Measurements from ENCODE around the gene VPS26B.
"Not testable (repeated sequence)": the region's sequence is repeated elsewhere in the genome, so short reads cannot be mapped to it uniquely, and the experiment has no call there.

The VPS26B gene

DNA sequence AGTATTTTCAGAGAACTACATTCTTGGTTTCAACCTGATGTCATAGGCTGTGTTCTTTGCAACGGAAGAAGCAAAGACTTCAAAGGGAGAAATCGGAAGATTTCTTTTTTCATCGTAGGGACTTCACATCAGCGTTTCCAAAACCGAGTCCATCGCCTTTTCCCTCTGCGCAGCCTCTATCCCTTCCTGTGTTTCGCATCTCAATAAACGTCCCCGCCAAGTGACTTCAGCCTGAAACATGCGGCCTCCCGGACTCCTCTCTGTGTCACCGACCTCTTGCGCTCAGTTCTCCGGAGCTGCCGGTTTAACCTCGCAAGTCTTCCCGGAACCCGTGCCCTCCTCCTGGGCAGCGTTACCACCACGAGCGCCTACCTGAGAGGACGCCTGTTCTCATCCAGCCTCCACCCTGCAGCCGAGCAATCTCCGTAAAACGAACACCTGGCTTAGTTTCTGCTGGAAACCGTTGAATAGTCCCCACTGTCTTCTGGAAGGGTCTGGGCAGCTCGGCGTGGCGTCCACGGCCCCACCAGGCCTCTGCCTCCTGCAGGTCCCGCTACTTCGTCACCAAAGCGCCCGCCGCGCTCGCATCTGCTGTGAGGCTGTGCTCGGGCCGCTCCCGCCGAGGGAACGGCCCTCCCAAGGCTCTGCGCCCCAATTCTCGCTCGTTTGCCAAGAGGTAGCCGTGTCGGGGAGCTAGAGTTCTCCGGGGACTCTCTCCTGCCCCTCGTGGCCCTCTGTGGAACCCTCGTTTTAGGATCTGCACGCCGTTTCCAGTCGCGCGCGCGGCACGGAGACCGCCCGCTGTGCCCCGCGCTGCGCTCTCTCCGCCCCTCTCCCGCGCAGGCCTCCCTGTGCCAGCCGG is 51.3 kb downstream of the VPS26B start, which contains the start of gene GLB1L3:
Gene GLB1L3 (plus strand): TSS at position 846 of the 862 bp plus-strand sequence. CDS start 362 bp downstream, outside the sequence.
- H3K4me3 ChIP-seq (ENCODE audit: low read depth, low read length), result peak within 1 kb of the TSS; percentile 84
- no peaks in the 10 kb centered on the region for H3K36me3 ChIP-seq
- DNase-seq, result peak; percentile 83
- peak within 1 kb of the TSS; percentile 75 for H3K27ac ChIP-seq
- no peaks in the 10 kb centered on the region for H3K27me3 ChIP-seq (ENCODE audit: insufficient read depth, low read depth, severe bottlenecking)
- TF ChIP-seq, protein P1, sequence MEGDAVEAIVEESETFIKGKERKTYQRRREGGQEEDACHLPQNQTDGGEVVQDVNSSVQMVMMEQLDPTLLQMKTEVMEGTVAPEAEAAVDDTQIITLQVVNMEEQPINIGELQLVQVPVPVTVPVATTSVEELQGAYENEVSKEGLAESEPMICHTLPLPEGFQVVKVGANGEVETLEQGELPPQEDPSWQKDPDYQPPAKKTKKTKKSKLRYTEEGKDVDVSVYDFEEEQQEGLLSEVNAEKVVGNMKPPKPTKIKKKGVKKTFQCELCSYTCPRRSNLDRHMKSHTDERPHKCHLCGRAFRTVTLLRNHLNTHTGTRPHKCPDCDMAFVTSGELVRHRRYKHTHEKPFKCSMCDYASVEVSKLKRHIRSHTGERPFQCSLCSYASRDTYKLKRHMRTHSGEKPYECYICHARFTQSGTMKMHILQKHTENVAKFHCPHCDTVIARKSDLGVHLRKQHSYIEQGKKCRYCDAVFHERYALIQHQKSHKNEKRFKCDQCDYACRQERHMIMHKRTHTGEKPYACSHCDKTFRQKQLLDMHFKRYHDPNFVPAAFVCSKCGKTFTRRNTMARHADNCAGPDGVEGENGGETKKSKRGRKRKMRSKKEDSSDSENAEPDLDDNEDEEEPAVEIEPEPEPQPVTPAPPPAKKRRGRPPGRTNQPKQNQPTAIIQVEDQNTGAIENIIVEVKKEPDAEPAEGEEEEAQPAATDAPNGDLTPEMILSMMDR (IDR thresholded peaks at IDR 0.05; ENCODE audit: low read depth, low read length), result peak; percentile 71
- H3K9me3 ChIP-seq (ENCODE audit: severe bottlenecking), result peaks cover 4% of the 10 kb centered on the region

DNA sequence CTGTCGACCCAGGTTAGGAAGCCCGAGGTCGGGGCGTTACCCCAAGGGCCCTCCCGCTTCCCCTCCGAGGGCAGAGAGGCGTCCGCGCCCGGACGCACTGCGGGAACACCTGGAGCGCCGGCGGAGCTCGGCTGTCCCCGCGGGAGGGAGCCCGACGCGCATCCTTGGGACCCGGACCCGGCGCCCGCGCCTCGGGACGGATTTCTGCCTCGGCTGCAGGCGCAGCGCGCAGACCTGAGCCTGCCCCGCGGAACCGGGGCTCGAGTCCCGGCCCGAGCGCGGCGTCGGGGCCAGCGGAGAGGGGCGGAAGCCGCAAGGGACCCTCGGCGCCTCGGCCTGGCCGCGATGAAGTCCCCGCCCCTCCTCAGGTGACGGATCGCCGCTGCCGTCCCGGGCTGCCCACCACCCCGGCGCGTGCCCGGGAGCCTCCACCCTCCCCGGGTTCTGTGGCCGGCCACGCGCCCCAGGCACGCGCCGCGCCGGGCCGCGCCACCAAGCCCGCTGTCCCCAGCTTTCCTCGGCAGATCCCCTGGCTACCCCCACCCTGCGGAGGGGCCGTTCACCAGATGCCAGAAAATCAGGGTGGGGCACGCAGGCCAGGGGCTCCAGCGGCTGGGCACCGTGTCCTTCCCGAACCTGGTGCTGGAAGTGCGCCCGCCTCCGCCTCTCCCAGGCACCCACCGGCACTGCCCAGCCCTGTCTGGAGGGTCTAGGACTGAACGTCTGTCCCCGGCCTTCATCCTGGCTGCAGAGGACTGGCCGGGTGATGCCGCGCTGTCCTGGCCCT is 52.1 kb downstream of the VPS26B start:
- TF ChIP-seq, protein P1 (IDR thresholded peaks at IDR 0.05; ENCODE audit: low read depth, low read length), result no peak
- peak; percentile 45 for DNase-seq
- peak overlapping the region; percentile 84 for H3K4me3 ChIP-seq (ENCODE audit: low read depth, low read length)
- peak overlapping the region; percentile 75 for H3K27ac ChIP-seq
- no peaks in the 10 kb centered on the region for H3K36me3 ChIP-seq
- H3K9me3 ChIP-seq (ENCODE audit: severe bottlenecking), result peaks cover 4% of the 10 kb centered on the region
- no peaks in the 10 kb centered on the region for H3K27me3 ChIP-seq (ENCODE audit: insufficient read depth, low read depth, severe bottlenecking)

DNA sequence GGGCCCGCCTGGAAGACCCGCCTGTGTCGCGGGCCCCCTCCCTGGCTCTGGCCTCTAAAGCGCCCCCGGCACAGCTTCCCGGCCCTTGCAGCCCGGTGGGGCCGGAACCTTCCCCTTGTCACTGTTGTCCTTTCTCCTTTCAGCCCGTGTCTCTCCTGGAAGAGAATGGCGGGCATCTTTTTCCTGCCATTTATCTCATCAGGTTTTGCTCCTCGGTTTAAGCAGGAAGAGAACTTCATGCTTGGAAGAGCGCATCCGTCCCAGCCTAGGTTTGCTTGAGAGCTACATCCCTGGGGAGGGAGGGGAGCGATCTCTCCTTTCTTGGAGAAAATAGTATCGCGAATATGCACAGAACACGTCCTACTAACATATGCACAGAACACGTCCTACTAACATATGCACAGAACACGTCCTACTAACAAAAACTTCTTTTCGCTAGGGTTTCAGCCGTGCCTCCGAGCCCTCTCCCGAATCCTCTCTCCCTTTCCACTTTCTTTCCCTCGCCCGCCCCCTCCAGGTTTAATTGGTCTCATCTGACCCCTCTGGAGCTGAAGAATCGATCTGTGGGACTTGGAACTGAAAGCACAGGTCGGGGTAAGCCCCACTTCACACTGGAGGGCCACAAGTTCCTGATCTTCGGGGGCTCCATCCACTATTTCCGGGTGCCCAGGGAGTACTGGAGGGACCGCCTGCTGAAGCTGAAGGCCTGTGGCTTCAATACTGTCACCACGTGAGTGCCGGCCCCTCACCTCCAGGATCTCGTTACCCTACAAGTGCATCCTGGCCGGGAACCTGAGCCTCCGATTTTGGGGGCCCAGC is 52.9 kb downstream of the VPS26B start:
- H3K27me3 ChIP-seq (ENCODE audit: insufficient read depth, low read depth, severe bottlenecking), result no peaks in the 10 kb centered on the region

DNA sequence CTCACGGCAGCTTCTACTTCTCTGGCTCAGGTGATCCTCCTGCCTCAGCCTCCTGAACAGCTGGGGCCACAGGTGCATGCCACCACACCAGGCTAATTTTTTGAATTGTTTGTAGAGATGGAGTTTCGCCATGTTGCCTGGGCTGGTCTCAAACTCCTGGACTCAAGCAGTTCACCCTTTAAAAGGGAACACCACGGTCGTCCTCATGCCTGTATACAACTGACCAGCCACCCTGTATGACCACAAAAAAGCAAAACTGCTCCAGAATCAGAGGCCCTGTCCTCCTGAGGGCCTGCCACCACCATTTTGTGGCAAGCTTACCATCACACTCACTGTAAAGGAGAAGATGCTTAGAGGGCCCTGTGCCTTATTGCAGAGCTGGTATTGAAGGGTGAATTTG is 53.9 kb downstream of the VPS26B start:
- Histone ChIP-seq H3K36me3 (no peaks in the 10 kb centered on the region), H3K9me3 (ENCODE audit: severe bottlenecking) (peaks cover 4% of the 10 kb centered on the region), H3K27ac (no peak overlapping the region), H3K4me3 (ENCODE audit: low read depth, low read length) (no peak overlapping the region), H3K27me3 (ENCODE audit: insufficient read depth, low read depth, severe bottlenecking) (no peaks in the 10 kb centered on the region)
- no peak for DNase-seq
- TF ChIP-seq, protein P1 (IDR thresholded peaks at IDR 0.05; ENCODE audit: low read depth, low read length), result no peak

More for the DNA sequence above, 52.9 kb downstream of the VPS26B start:
- no peak for DNase-seq
- Histone ChIP-seq H3K9me3 (ENCODE audit: severe bottlenecking) (peaks cover 4% of the 10 kb centered on the region), H3K36me3 (no peaks in the 10 kb centered on the region), H3K4me3 (ENCODE audit: low read depth, low read length) (no peak overlapping the region), H3K27ac (no peak overlapping the region)
- TF ChIP-seq, protein P1 (IDR thresholded peaks at IDR 0.05; ENCODE audit: low read depth, low read length), result no peak

DNA sequence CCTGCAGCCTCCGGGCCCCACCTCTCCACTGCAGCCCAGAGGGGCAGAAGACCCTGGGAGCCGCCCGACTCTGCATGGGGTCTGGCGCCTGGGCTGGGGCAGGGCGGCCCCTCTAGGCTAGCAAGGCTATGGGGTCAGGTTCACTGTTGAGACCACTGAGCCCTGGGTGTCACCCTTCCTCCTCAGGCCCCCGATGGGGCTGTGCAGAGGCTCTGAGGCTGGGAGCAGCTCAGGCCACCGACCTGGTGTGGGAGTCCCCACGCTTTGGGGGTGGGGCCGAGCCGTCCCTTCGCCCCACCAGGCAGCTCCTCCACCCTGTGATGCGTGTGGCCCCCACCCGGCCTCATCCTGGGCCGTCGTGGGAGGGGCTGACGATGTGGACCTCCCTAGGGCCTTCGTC is 57.2 kb downstream of the VPS26B start:
- H3K27me3 ChIP-seq (ENCODE audit: insufficient read depth, low read depth, severe bottlenecking); H3K4me3 ChIP-seq (ENCODE audit: low read depth, low read length); H3K36me3 ChIP-seq; DNase-seq; H3K27ac ChIP-seq; H3K9me3 ChIP-seq (ENCODE audit: severe bottlenecking): not testable (repeated sequence)
